ENCODE data around the gene MGAM2.

GRCh38 chr7:142138996-142139395, 27.5 kb downstream of the MGAM2 start:
- TF ChIP-seq CTCF (conservative IDR thresholded peaks at IDR 0.05) (no peak), EZH2 (IDR thresholded peaks at IDR 0.05; ENCODE audit: low read depth) (no peak)

All from PC-9 (cell line).